TTC549 (cell line): ENCODE data around the gene FRG2.
"Not testable (repeated sequence)": the region's sequence is repeated elsewhere in the genome, so short reads cannot be mapped to it uniquely, and the experiment has no call there.

Experiments used
- FAIRE-seq: peaks from 2 replicates; lab custom pipeline; 2012; peaks lifted over from hg19 to GRCh38; lab: Jason Lieb, UNC

The FRG2 gene

GRCh38 chr4:190027156-190027555 lies at the start of gene FRG2:
FRG2 (minus strand) TSS chr4:190027256; CDS start chr4:190027204, 52 bp downstream.
- not testable (repeated sequence) for FAIRE-seq

- not testable (repeated sequence) for FAIRE-seq
Observed at GRCh38 chr4:190068351-190068750, 41.3 kb upstream of the FRG2 start.

- FAIRE-seq, result not testable (repeated sequence)
Observed at GRCh38 chr4:190064805-190065204, 37.7 kb upstream of the FRG2 start.

GRCh38 chr4:190064342-190064741 lies 37.3 kb upstream of the FRG2 start, which contains the start of gene DBET:
DBET (plus strand) TSS chr4:190064502.
- not testable (repeated sequence) for FAIRE-seq

GRCh38 chr4:190058997-190059396 lies 31.9 kb upstream of the FRG2 start:
- not testable (repeated sequence) for FAIRE-seq

- FAIRE-seq, result not testable (repeated sequence)
Observed at GRCh38 chr4:190049378-190050239, 22.6 kb upstream of the FRG2 start.

GRCh38 chr4:190047627-190048026 lies 20.6 kb upstream of the FRG2 start:
- not testable (repeated sequence) for FAIRE-seq

- FAIRE-seq, result not testable (repeated sequence)
Observed at GRCh38 chr4:190040873-190041272, 13.8 kb upstream of the FRG2 start.

GRCh38 chr4:190037704-190038388 lies 10.8 kb upstream of the FRG2 start:
- FAIRE-seq, result not testable (repeated sequence)

- FAIRE-seq, result not testable (repeated sequence)
Observed at GRCh38 chr4:190031264-190031663, 4.2 kb upstream of the FRG2 start.

GRCh38 chr4:190022614-190023281 lies 4.3 kb downstream of the FRG2 start:
- not testable (repeated sequence) for FAIRE-seq

GRCh38 chr4:190021973-190022372 lies 5.1 kb downstream of the FRG2 start:
- not testable (repeated sequence) for FAIRE-seq

GRCh38 chr4:190020790-190021717 lies 6.0 kb downstream of the FRG2 start:
- no peak for FAIRE-seq

GRCh38 chr4:190019859-190020463 lies 7.1 kb downstream of the FRG2 start:
- not testable (repeated sequence) for FAIRE-seq

GRCh38 chr4:190019023-190019858 lies 7.8 kb downstream of the FRG2 start:
- no peak for FAIRE-seq

GRCh38 chr4:190018201-190018920 lies 8.7 kb downstream of the FRG2 start:
- FAIRE-seq, result no peak

GRCh38 chr4:190017357-190018200 lies 9.5 kb downstream of the FRG2 start:
- no peak for FAIRE-seq
